ENCODE data around the gene TNS4. TPM values are rescaled to one million over a fixed set of nuclear protein-coding genes. Genes with fewer than 3 reads are reported as not detected.
A peak's percentile ranks its signal among the peaks of the same experiment; 100 is the strongest.

TNS4 gene
- total and polyA plus RNA-seq, 9 of the 15 experiments (the other 6 are each of a cell fraction or from before 2014, with no cell fraction given): 0.04 to 0.73 (median 0.24) TPM; not detected in 1

DNA sequence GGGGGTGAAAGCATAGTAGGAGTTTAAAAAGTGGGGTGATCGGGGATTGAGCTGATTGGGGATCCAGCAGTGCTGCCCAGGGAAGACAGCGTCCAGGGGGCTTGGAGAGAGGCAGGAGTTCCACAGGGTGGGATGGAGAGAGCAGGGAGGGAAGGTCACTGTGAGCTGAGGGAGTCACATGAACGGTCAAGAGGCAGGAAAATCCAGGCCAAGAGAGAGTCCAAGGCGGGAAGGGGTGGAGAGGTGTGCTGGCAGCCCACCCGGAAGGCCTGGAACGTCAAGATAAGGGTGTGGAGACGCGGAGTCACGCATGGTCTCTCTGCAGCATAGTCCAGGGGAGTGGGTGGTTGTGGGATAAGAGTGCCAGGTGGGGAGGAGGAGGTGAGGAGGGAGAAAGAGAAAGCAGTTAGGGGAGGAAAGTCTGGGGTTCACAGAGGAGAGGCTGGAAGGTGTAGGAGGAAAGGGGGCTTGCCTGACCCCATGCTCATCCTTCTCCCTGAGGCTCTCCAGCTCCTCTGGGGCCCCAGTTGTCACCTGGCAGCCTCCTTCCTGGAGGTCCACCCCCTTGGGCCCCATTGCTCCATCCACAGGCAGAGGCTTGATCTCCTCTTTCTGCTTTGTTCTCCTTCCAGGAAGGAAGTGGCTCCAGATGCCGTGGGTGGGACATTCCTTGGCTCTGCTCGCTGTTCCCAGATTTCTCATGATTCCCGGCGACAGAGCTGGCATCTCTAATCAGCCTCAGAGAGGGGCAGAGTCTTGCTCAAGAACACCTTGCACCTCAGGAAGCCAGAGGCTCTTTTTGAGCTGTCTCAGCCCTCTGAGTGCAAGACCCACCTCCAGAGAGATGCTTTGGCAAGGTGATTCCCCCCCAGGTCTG is 35.1 kb upstream of the TNS4 start (continued):
- no peak for TF ChIP-seq RBM14 (IDR thresholded peaks at IDR 0.05; ENCODE audit: borderline replicate concordance, insufficient read depth, low read depth, low read length)
- peak; percentile 93 for TF ChIP-seq HLTF (IDR thresholded peaks at IDR 0.05)
- no peak for TF ChIP-seq PYGO2 (tag; IDR thresholded peaks at IDR 0.05)
- TF ChIP-seq HNRNPL (IDR thresholded peaks at IDR 0.05; ENCODE audit: low read depth, low read length): no peak
- TF ChIP-seq SMARCE1 (IDR thresholded peaks at IDR 0.05): peak; percentile 93
- TF ChIP-seq, protein P1, sequence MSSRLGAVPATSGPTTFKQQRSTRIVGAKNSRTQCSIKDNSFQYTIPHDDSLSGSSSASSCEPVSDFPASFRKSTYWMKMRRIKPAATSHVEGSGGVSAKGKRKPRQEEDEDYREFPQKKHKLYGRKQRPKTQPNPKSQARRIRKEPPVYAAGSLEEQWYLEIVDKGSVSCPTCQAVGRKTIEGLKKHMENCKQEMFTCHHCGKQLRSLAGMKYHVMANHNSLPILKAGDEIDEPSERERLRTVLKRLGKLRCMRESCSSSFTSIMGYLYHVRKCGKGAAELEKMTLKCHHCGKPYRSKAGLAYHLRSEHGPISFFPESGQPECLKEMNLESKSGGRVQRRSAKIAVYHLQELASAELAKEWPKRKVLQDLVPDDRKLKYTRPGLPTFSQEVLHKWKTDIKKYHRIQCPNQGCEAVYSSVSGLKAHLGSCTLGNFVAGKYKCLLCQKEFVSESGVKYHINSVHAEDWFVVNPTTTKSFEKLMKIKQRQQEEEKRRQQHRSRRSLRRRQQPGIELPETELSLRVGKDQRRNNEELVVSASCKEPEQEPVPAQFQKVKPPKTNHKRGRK (tag; IDR thresholded peaks at IDR 0.05): no peak
- TF ChIP-seq, protein P2, sequence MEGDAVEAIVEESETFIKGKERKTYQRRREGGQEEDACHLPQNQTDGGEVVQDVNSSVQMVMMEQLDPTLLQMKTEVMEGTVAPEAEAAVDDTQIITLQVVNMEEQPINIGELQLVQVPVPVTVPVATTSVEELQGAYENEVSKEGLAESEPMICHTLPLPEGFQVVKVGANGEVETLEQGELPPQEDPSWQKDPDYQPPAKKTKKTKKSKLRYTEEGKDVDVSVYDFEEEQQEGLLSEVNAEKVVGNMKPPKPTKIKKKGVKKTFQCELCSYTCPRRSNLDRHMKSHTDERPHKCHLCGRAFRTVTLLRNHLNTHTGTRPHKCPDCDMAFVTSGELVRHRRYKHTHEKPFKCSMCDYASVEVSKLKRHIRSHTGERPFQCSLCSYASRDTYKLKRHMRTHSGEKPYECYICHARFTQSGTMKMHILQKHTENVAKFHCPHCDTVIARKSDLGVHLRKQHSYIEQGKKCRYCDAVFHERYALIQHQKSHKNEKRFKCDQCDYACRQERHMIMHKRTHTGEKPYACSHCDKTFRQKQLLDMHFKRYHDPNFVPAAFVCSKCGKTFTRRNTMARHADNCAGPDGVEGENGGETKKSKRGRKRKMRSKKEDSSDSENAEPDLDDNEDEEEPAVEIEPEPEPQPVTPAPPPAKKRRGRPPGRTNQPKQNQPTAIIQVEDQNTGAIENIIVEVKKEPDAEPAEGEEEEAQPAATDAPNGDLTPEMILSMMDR (IDR thresholded peaks at IDR 0.05 in 2 of 3, conservative IDR thresholded peaks at IDR 0.05 in 1 of 3; ENCODE audit: insufficient read depth in 2 of 3, low read depth in 1 of 3, low read length in 3 of 3): no peak
- peak; percentile 58 for TF ChIP-seq TAF9B (IDR thresholded peaks at IDR 0.05; ENCODE audit: partially characterized antibody)
- TF ChIP-seq TOE1 (IDR thresholded peaks at IDR 0.05; ENCODE audit: borderline replicate concordance): peak; percentile 78
- no peak for TF ChIP-seq TOE1 (CRISPR knock-in tag; IDR thresholded peaks at IDR 0.05; ENCODE audit: borderline replicate concordance, low read depth)
- no peak for TF ChIP-seq MCM7 (IDR thresholded peaks at IDR 0.05)
- TF ChIP-seq NRF1 (conservative IDR thresholded peaks at IDR 0.05 in 1 of 2, IDR thresholded peaks at IDR 0.05 in 1 of 2): no peak
- no peak for TF ChIP-seq CREB3 (tag; conservative IDR thresholded peaks at IDR 0.05; ENCODE audit: low read depth)
- TF ChIP-seq KDM2B (CRISPR knock-in tag; IDR thresholded peaks at IDR 0.05): no peak
- peak; percentile 43; the same call in 1 of the 2 replicates for TF ChIP-seq ZNF263 (CRISPR knock-in tag; IDR thresholded peaks at IDR 0.05; ENCODE audit: borderline replicate concordance)
- no peak for TF ChIP-seq ZFP1 (CRISPR knock-in tag; IDR thresholded peaks at IDR 0.05)
- TF ChIP-seq ZNF316 (IDR thresholded peaks at IDR 0.05): peak; percentile 54
- peak; percentile 89 for TF ChIP-seq BHLHE40 (IDR thresholded peaks at IDR 0.05; ENCODE audit: low read length)
- peak; percentile 57 to 72; a peak in 2 of 4 replicates for TF ChIP-seq ARNT (IDR thresholded peaks at IDR 0.05)
- TF ChIP-seq PTRF (tag; IDR thresholded peaks at IDR 0.05): no peak
- no peak for TF ChIP-seq TCFL5 (CRISPR knock-in tag; conservative IDR thresholded peaks at IDR 0.05)
- no peak for TF ChIP-seq KDM5B (IDR thresholded peaks at IDR 0.05; ENCODE audit: insufficient replicate concordance, low read depth, low read length)
- TF ChIP-seq JUNB (CRISPR knock-in tag; conservative IDR thresholded peaks at IDR 0.05): no peak
- TF ChIP-seq E2F3 (CRISPR knock-in tag; IDR thresholded peaks at IDR 0.05): no peak
- no peak for TF ChIP-seq MCM3 (IDR thresholded peaks at IDR 0.05)
- TF ChIP-seq MAFG (tag; conservative IDR thresholded peaks at IDR 0.05): peak; percentile 26; the same call in 1 of the 2 replicates

Data from K562 (cell line).